ENCODE data around the gene ATP12A.
"Not testable (repeated sequence)": the region's sequence is repeated elsewhere in the genome, so short reads cannot be mapped to it uniquely, and the experiment has no call there.

The ATP12A gene

GRCh38 chr13:24691381-24691780, 11.2 kb downstream of the ATP12A start:
- no peak for DNase-seq

- peak; percentile 37 for DNase-seq
These were observed 12.4 kb downstream of the ATP12A start for GRCh38 chr13:24692561-24692960.

GRCh38 chr13:24693862-24694471, 13.8 kb downstream of the ATP12A start:
- peak; percentile 45 for DNase-seq

DNA sequence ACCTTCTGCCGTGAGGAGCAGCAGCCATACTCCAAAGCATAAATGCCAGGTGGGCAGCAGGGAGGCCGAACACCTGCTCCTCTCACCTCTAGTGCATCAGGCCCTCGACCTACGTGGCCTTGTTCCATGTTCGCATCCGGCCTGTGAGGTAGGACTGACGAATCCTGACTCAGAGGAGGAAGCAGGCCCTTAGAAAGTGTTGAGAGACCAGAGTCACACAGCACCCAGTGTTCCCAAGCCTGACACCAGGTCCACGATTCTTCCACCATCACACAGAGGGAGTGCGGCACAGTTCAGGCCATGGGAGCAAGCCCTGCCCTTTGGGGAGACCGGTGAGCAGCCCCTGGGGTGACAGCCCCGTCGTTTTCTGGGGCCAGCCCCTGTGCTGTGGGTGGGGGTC, 14.7 kb downstream of the ATP12A start:
- DNase-seq = no peak

GRCh38 chr13:24698686-24699085, 18.5 kb downstream of the ATP12A start:
- DNase-seq = no peak

GRCh38 chr13:24699541-24699940, 19.3 kb downstream of the ATP12A start:
- DNase-seq = no peak

- no peak for DNase-seq
These were observed 20.3 kb downstream of the ATP12A start for GRCh38 chr13:24700539-24700938.

DNA sequence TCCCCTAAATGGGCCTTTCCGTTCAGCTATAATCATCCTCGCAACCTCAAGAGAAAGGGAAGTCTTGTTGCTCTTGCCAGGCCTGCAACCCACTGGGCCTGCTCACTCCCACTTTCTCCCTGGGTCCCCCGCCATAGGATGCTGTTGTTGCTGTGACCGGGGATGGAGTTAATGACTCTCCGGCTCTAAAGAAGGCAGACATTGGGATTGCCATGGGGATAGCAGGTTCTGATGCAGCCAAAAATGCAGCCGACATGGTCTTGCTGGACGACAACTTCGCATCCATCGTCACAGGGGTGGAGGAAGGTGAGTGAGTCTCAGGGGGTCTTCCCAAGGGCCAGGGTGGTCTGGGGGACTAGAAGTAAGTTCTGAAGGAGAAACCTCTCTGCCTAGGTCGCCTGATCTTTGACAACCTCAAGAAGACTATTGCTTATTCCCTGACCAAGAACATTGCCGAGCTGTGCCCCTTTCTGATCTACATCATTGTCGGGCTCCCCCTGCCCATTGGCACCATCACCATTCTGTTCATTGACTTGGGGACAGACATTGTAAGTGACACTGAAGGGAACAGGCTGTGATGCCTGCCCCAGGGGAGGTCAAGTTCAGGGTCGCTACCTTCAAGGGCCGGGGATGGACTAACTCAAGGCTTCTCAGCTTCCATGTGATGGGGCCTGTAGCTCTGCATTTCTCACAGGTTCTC, 26.8 kb downstream of the ATP12A start:
- DNase-seq = no peak

GRCh38 chr13:24709186-24709913, 29.1 kb downstream of the ATP12A start:
- DNase-seq = no peak

- no peak for DNase-seq
These were observed 32.8 kb downstream of the ATP12A start for GRCh38 chr13:24713022-24713421.

DNA sequence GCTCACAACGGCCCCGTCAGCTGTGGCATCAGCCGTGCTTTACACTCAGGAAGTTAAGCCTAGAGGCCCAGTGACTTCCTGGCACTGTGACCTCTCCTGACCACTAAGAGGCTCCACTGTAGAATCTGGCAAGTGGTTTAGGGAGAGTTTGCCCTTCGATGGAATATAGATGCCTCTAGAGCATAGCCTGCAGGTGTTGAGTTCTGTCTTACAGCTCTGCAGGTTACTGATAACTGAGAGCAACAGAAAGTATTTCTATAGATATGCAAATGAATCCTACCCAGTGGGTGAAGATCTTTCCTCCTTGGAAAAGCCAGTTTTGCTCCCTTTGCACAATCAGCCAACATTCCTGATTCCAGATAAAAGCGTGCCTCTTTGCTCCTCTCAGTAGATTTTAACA, 35.8 kb downstream of the ATP12A start:
- no peak for DNase-seq

GRCh38 chr13:24716446-24716845, 36.2 kb downstream of the ATP12A start:
- no peak for DNase-seq

- DNase-seq = no peak
These were observed 37.0 kb downstream of the ATP12A start for GRCh38 chr13:24717217-24717616.

- no peak for DNase-seq
These were observed 38.2 kb downstream of the ATP12A start for GRCh38 chr13:24718192-24718965.

- no peak for DNase-seq
These were observed 38.9 kb downstream of the ATP12A start for GRCh38 chr13:24719139-24719538.

DNA sequence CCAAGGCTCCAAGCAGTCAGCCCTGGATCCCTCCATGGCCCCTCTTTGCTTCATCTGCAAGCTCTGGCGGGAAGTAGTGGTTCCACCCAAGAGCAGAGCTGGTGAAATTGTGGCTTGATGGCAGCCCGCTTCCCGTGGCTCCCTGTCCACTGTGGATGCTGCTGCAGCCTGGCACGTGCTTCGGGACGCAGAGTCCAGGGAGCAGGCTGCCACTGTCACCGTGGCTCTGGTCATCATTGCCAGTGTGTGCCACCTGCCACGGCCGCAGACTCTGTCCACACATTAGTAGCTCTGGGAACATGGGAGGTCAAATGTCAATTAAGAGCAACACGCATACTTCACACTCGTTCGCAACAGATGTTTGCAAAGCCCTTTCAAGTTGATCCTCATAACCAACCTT, 43.0 kb downstream of the ATP12A start:
- no peak for DNase-seq

GRCh38 chr13:24724714-24725113, 44.5 kb downstream of the ATP12A start:
- no peak for DNase-seq

DNA sequence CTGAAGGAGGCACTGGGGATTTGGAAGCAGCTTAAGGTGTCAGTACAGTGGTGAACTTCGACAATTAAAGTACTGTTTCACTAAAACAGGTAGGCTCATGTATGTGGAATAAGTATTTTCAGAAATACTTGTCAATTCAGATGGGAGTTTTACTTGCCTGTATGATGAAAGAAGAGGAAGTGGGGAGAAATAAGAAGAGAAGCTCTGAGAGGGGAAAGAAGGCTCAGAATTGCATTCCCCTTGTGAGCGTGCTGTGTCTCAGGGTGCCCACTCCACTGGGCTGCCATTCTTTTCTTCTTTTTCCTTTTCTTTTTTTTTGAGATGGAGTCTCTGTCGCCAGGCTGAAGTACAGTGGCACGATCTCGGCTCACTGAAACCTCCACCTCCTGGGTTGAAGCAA, 45.2 kb downstream of the ATP12A start:
- no peak for DNase-seq

DNA sequence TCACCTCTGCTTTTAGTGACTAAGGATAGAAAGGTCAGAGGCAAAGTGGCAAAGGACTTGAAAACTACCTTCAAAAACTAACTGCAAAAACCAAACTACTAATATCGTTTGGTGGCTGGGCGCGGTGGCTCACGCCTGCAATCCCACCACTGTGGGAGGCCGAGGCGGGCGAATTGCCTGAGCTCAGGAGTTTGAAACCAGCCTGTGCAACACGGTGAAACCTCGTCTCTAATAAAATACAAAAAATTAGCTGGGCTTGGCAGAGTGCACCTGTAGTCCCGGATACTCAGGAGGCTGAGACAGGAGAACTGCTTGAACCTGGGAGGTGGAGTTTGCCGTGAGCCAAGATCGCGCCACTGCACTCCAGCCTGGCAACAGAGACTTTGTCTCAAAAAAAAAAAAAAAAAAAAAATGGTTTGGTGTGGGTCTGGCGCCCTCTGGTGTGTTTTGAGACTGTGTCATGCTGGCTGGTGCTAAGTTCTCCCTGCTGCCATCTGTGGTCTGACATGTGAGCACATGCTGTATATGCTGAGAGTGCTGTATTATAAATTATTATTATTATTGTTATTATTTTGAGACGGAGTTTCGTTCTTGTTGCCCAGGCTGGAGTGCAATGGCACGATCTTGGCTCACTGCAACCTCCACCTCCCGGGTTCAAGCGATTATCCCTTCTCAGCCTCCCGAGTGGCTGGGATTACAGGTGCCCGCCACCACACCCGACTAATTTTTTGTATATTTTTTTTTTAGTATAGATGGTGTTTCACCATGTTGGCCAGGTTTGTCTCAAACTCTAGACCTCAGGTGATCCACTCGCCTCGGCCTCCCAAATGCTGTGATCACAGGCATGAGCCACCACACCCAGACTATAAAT, 47.8 kb downstream of the ATP12A start:
- peak; percentile 83 for DNase-seq

DNA sequence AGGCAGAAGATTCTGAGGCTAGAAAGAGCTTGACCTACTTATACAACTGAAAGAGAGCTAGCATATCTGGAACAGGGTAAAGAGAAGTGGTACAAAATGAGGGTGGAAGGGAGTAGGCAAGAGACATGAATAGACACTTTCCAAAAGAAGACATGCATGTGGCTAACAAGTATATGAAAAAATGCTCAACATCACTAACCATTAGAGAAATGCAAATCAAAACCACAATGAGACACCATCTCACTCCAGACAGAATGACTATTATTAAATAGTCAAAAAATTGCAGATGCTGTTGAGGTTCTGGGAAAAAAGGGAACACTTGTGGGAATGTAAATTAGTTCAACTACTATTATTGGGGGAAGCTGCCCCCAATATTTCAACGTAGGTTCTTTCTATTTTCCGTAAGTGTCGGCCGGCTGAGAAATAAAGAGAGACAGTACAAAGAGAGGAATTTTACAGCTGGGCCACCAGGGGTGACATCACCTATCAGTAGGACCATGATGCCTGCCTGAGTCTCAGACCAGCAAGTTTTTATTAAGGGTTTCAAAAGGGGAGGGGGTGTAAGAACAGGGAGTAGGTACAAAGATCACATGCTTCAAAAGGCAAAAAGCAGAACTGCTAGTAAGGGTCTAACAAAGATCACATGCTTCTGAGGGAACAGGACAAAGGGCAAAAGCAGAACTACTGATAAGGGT, 50.8 kb downstream of the ATP12A start:
- not testable (repeated sequence) for DNase-seq

GRCh38 chr13:24734950-24735349, 54.7 kb downstream of the ATP12A start:
- no peak for DNase-seq

Measured in fibroblast of skin of scalp (primary cell).